MM.1S (cell line): ENCODE measurements around the gene AQP3.

ENCODE experiments used
- DNase-seq: peaks from one replicate; pipeline ENCODE4 v3.0.0-alpha.2; 2015
- H2AFZ ChIP-seq: fragments of 300-600 bp; sonication (generic); 2 replicates; pipeline ENCODE4 v1.6.0; 2016; ENCODE audit warnings: antibody characterized with exemption, low read length
- H3F3A ChIP-seq: fragments of 300-600 bp; sonication (generic); 2 replicates; pipeline ENCODE4 v1.6.1; 2016; ENCODE audit warnings: mild to moderate bottlenecking, antibody characterized with exemption, low read length, moderate library complexity, mixed read lengths; ENCODE audit not compliant: insufficient read depth
- H3K27ac ChIP-seq: fragments of 300-600 bp; sonication (generic); 2 replicates; pipeline ENCODE4 v1.5.1; 2016; ENCODE audit warnings: mild to moderate bottlenecking, low read length
- H3K27me3 ChIP-seq: fragments of 300-600 bp; sonication (generic); replicated peaks from 2 replicates; pipeline ENCODE4 v1.6.0; 2016; ENCODE audit warnings: low read length; ENCODE audit not compliant: insufficient read depth
- H3K36me3 ChIP-seq: fragments of 300-600 bp; sonication (generic); replicated peaks from 2 replicates; pipeline ENCODE4 v1.6.1; 2016; ENCODE audit warnings: mild to moderate bottlenecking, low read length, mixed read lengths; ENCODE audit not compliant: insufficient read depth
- H3K4me1 ChIP-seq: fragments of 300-600 bp; sonication (generic); 2 replicates; pipeline ENCODE4 v1.6.1; 2016; ENCODE audit warnings: low read length, mixed read lengths
- H3K4me2 ChIP-seq: fragments of 300-600 bp; sonication (generic); 2 replicates; pipeline ENCODE4 v1.6.0; 2016; ENCODE audit warnings: low read depth, low read length
- H3K4me3 ChIP-seq: fragments of 300-600 bp; sonication (generic); 2 replicates; pipeline ENCODE4 v1.5.1; 2016; ENCODE audit warnings: low read length, mixed read lengths
- H3K79me2 ChIP-seq: fragments of 300-600 bp; sonication (generic); 2 replicates; pipeline ENCODE4 v1.6.1; 2016; ENCODE audit warnings: mixed run types, low read length, mixed read lengths
- H3K9ac ChIP-seq: fragments of 300-600 bp; sonication (generic); 2 replicates; pipeline ENCODE4 v1.6.1; 2016; ENCODE audit warnings: low read length, mixed read lengths
- H3K9me2 ChIP-seq: fragments of 300-600 bp; sonication (generic); replicated peaks from 2 replicates; pipeline ENCODE4 v1.6.1; 2016; ENCODE audit warnings: mild to moderate bottlenecking, low read length, mixed read lengths; ENCODE audit not compliant: insufficient read depth
- H3K9me3 ChIP-seq: fragments of 300-600 bp; sonication (generic); replicated peaks from 2 replicates; pipeline ENCODE4 v1.6.1; 2016; ENCODE audit warnings: mild to moderate bottlenecking, low read length, mixed read lengths; ENCODE audit not compliant: insufficient read depth
- H4K20me1 ChIP-seq: fragments of 300-600 bp; sonication (generic); 2 replicates; pipeline ENCODE4 v1.6.1; 2016; ENCODE audit warnings: mild to moderate bottlenecking, low read length, moderate library complexity, mixed read lengths; ENCODE audit not compliant: insufficient read depth
- CTCF ChIP-seq: fragments of 300-600 bp; sonication (generic); IDR thresholded peaks from 2 replicates; pipeline ENCODE4 v1.5.1; 2016; ENCODE audit warnings: antibody characterized with exemption, low read length, mixed read lengths
- EZH2 ChIP-seq: fragments of 300-600 bp; sonication (generic); optimal IDR thresholded peaks from 2 replicates; pipeline ENCODE3; 2017; ENCODE audit warnings: low read depth, mild to moderate bottlenecking, antibody characterized with exemption, low read length, mixed read lengths
- EZH2phosphoT487 ChIP-seq: fragments of 300-600 bp; sonication (generic); IDR thresholded peaks from 2 replicates; pipeline ENCODE4 v1.6.1; 2018; ENCODE audit warnings: antibody characterized with exemption, low read length

Gene AQP3

DNA sequence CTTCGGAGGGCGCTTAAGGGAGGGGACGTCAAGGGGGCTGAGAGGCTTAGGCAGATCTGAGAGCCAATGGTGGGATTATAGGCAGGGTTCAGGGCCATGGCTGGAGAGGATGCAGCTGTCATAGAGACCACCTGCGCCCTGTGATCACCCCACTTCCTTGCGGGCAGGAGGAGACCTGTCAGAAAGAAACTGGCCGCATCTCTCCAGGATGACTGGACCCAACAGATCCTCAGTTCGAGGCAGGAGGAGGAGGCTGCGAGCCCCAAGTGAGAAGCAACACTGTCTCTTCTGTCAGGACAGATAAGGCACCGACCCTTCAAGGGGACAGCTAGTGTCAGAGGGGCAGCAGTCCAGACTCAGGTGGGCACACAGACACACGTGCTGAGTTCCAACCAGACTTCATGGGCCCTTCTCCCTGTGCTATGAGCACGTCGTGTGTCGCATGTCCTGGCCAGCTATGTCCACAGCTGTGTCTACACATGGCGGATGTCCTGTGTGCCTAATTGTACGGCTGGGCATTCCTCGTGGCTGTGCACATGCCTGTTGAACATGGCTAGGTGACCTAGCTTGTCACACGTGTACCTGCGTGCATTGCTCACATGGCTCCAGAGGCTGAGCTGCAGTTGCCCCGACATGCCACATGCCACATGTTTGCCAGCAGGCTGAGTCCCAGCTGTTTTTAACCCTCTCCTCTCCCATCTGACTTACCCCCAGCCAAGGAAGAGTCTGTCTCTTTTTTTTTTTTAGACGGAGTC is 583 bp upstream of the AQP3 start:
- Histone ChIP-seq H3K4me3 (peak overlapping the region; percentile 92), H3K4me2 (peak overlapping the region; percentile 96), H3K9me2 (no peaks in the 10 kb centered on the region), H3K9me3 (no peaks in the 10 kb centered on the region), H3K36me3 (no peaks in the 10 kb centered on the region), H3K4me1 (peaks cover 26% of the 10 kb centered on the region), H3K9ac (peak overlapping the region; percentile 84; the same call in 1 of the 2 replicates), H3K27me3 (no peaks in the 10 kb centered on the region), H2AFZ (peak overlapping the region; percentile 84), H3K79me2 (peaks cover 47% of the 10 kb centered on the region), H3F3A (peaks cover 26% of the 10 kb centered on the region), H4K20me1 (no peaks in the 10 kb centered on the region), H3K27ac (peak overlapping the region; percentile 93; the same call in 1 of the 2 replicates)
- TF ChIP-seq EZH2 (no peak), EZH2phosphoT487 (no peak), CTCF (no peak)
- DNase-seq: no peak

DNA sequence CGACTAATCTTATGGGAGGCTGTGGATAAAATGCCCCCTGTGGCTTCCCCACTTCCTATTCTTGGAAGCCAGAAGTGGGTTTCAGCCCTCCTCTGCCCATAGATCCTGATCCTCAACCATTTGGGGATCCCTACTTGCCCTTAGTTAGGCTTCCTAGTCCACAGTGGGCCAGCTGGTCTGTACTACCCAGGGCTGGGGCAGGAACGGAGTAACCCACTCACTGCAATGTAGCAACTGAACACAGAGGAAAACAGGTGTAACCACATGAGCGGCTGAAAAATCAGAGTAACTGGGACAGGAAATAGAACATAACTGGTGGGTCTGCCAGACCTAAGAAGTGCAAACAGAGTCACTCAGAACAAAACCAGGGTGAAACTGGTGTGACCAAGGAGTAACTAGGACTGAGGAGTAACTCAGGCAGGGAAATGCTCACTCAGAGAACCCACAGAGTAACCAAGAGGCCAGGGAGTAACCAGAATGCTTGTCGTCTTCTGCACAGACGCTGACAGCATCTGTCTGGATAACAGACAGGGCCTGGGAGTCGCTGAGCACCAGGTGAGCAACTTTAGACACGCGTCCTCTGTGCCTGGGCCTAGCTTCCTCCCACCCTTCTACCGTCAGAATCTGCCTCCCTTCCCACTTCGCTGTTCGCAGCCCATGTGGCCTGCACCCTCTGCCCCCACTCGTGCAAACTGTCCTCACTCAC is 1.0 kb downstream of the AQP3 start:
- peaks cover 17% of the 10 kb centered on the region for H3F3A ChIP-seq
- H3K9me2 ChIP-seq: no peaks in the 10 kb centered on the region
- H3K36me3 ChIP-seq: peaks cover 4% of the 10 kb centered on the region
- TF ChIP-seq EZH2 (no peak), EZH2phosphoT487 (no peak), CTCF (no peak)
- H3K4me1 ChIP-seq: peaks cover 16% of the 10 kb centered on the region
- peaks cover 48% of the 10 kb centered on the region for H3K79me2 ChIP-seq
- H3K27me3 ChIP-seq: no peaks in the 10 kb centered on the region
- no peaks in the 10 kb centered on the region for H4K20me1 ChIP-seq
- peak overlapping the region; percentile 71 for H2AFZ ChIP-seq
- peak overlapping the region; percentile 92 for H3K4me3 ChIP-seq
- peak overlapping the region; percentile 96 for H3K4me2 ChIP-seq
- DNase-seq: peak; percentile 86
- peak overlapping the region; percentile 93 for H3K27ac ChIP-seq
- H3K9ac ChIP-seq: peak overlapping the region; percentile 84
- no peaks in the 10 kb centered on the region for H3K9me3 ChIP-seq

DNA sequence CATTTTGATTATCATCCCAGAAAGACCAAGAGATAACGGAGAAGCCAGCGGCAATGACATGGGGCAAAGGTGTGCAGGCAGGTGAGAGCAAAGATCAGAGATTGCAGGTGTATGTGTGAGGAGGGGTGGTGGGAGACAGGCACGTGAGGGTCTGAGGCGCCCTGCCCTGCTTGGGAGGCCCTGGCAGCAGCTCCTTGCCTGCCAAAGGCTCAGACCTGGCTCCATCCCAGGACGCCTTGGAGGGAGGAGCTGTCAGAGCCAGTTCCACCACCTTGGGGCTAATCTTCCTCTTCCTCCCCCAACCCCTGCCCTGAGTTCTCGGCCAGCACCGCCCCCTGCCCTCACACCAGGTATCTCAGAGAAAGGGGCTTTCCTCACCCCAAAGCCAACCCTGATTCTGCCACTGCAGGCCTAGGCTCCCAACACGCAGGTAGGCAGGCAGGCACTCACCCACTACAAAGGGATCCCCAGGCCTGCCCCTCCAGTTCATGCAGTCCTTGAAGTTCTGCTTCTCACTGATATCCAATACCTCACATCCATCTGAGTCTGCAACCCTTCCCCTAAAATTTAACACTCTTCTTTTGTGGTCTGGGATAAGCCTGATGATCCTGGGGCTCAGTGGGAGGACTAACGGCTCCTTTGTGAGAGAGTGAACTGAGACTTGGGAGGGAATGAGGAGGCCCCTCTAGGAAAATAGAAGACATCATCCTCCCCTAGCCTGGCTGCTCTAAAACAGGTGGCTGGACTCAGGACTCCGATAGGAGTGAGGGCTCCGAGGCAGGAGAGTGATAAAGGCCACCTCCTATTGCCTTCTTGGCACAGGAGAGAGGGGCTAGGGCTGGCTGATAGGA is 1.8 kb downstream of the AQP3 start:
- peaks cover 48% of the 10 kb centered on the region for H3K79me2 ChIP-seq
- H3K9me2 ChIP-seq: no peaks in the 10 kb centered on the region
- DNase-seq: no peak
- H3K9ac ChIP-seq: peak overlapping the region; percentile 84
- peak overlapping the region; percentile 92 for H3K4me3 ChIP-seq
- peaks cover 17% of the 10 kb centered on the region for H3F3A ChIP-seq
- H3K4me1 ChIP-seq: peaks cover 16% of the 10 kb centered on the region
- H4K20me1 ChIP-seq: no peaks in the 10 kb centered on the region
- peak overlapping the region; percentile 93; the same call in 1 of the 2 replicates for H3K27ac ChIP-seq
- H2AFZ ChIP-seq: no peak overlapping the region
- TF ChIP-seq EZH2: no peak
- no peak for TF ChIP-seq CTCF
- no peak for TF ChIP-seq EZH2phosphoT487
- no peaks in the 10 kb centered on the region for H3K27me3 ChIP-seq
- peaks cover 4% of the 10 kb centered on the region for H3K36me3 ChIP-seq
- H3K9me3 ChIP-seq: no peaks in the 10 kb centered on the region
- peak overlapping the region; percentile 96 for H3K4me2 ChIP-seq
